ENCODE results near the gene EVPL.

Gene EVPL

DNA sequence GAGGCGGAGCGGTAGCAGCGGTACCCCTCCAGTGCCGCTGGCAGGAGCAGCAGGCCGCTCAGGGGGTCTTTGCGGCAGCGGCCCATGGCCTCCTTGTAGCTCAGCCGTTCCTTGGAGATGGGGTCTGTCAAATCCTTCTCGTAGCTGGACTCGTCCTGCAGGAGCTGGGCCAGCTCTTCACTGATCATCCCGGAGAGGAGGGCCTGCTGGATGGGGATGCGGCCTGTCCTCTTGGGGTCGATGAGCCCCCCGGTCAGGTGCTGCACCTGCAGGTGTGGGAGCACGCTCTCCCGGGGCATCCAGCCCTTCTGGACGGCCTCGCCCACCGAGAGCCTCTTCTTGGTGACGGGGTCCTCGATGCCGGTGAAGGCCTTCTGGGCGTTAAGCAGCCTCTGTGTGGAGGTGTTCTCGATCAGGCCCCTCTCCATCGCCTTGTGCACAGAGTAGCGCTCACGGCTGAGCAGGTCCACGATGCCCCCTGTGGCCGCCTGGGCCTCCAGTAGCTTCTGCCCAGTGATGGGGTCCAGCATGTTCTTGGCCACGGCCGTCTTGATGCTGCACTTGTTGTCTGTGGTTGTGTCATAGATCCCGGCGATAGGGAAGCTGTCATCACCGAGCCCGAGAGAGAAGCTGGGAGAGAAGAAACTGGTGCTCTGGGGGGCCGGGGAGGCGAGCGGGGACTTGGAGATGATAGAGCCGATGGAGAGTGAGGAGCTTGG, 19.8 kb downstream of the EVPL start:
- Mint-ChIP-seq H3K4me1 (peaks cover 10% of the 10 kb centered on the region), H3K36me3 (ENCODE audit: low read depth) (peaks cover 14% of the 10 kb centered on the region), H3K9me3 (no peaks in the 10 kb centered on the region), H3K27me3 (ENCODE audit: low read depth) (no peaks in the 10 kb centered on the region), H3K27ac (no peak overlapping the region), H3K4me3 (no peak overlapping the region)
- no peak for TF ChIP-seq CTCF (IDR thresholded peaks at IDR 0.05; ENCODE audit: unreplicated experiment in 3 of 3)

DNA sequence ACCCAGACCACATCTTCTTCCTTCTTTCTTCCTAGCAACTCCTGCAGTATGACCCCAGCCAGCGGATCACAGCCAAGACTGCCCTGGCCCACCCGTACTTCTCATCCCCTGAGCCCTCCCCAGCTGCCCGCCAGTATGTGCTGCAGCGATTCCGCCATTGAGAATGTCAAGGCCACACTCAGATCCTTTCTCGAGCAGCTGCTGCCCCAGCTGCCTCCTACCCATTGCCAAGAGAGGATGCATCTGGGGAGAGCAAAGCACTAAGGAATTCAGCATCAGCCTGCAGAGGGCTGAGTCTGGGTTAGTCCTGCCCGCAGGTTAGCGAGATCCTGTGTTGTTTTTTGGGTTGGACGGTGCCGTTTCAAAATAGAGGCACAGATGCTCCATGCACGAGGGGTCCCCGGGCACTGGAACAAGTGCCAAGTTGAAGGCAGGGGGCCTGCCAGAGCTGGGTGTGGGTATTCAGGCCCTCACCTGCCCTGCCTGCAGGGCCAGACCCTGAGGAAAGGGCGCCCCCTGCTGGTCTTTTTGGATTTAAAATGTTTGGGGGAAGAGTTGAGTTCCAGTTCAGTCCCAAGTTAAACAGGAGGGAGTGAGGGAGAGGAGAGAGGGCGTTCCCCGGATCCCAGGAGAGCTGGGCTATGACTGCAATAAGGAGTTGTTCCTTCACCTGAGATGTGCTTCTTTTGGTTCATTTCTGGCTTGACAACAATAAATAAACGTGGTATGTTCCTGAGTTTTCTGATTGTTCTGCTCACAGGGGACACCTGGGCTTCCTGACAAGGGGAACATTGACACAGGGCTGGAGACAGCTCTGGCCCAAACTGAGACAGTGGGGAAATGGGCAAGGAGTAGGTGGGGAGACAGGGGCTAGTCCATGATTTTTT, 21.6 kb downstream of the EVPL start:
- Mint-ChIP-seq H3K27ac (peak overlapping the region in 2 of 3 experiments; percentile 49 to 80), H3K36me3 (ENCODE audit: low read depth) (peaks cover 14% of the 10 kb centered on the region), H3K4me3 (no peak overlapping the region), H3K9me3 (no peaks in the 10 kb centered on the region), H3K27me3 (ENCODE audit: low read depth) (no peaks in the 10 kb centered on the region), H3K4me1 (peaks cover 10% of the 10 kb centered on the region)
- peak in 2 of 3 experiments; percentile 61 to 64 for TF ChIP-seq CTCF (IDR thresholded peaks at IDR 0.05; ENCODE audit: unreplicated experiment in 3 of 3)

- Mint-ChIP-seq H3K27ac (peak overlapping the region in 2 of 3 experiments; percentile 49 to 80), H3K9me3 (no peaks in the 10 kb centered on the region), H3K4me3 (no peak overlapping the region), H3K27me3 (ENCODE audit: low read depth) (no peaks in the 10 kb centered on the region), H3K4me1 (peaks cover 10% of the 10 kb centered on the region), H3K36me3 (ENCODE audit: low read depth) (peaks cover 14% of the 10 kb centered on the region)
- TF ChIP-seq CTCF (IDR thresholded peaks at IDR 0.05; ENCODE audit: unreplicated experiment in 3 of 3), result no peak
Measured at GRCh38 chr17:76004750-76005262, 22.3 kb downstream of the EVPL start.

GRCh38 chr17:76003915-76004314, 23.2 kb downstream of the EVPL start:
- H3K9me3 Mint-ChIP-seq, result no peaks in the 10 kb centered on the region
- no peak overlapping the region for H3K4me3 Mint-ChIP-seq
- H3K27ac Mint-ChIP-seq, result no peak overlapping the region
- TF ChIP-seq CTCF (IDR thresholded peaks at IDR 0.05; ENCODE audit: unreplicated experiment in 3 of 3), result no peak
- H3K27me3 Mint-ChIP-seq (ENCODE audit: low read depth), result no peaks in the 10 kb centered on the region
- peaks cover 10% of the 10 kb centered on the region for H3K4me1 Mint-ChIP-seq
- peaks cover 14% of the 10 kb centered on the region for H3K36me3 Mint-ChIP-seq (ENCODE audit: low read depth)

- TF ChIP-seq CTCF (IDR thresholded peaks at IDR 0.05; ENCODE audit: unreplicated experiment in 3 of 3), result no peak
- Mint-ChIP-seq H3K4me1 (peaks cover 15% of the 10 kb centered on the region), H3K27ac (no peak overlapping the region), H3K4me3 (no peak overlapping the region), H3K36me3 (ENCODE audit: low read depth) (peaks cover 14% of the 10 kb centered on the region), H3K9me3 (no peaks in the 10 kb centered on the region), H3K27me3 (ENCODE audit: low read depth) (no peaks in the 10 kb centered on the region)
Measured at GRCh38 chr17:76002100-76002499, 25.0 kb downstream of the EVPL start.
